Activated naive CD8-positive, alpha-beta T cell treated with anti-CD3 and anti-CD28 coated beads, Interleukin-2, amount 50 U/mL, for 24 hours (primary cell): Measurements from ENCODE around the gene NEUROD1.
"Not testable (repeated sequence)": the region's sequence is repeated elsewhere in the genome, so short reads cannot be mapped to it uniquely, and the experiment has no call there.

Source experiments
- ATAC-seq: fragments of 150-1000 bp; cut with Tn5 transposase; one replicate; pipeline ENCODE4 v1.10.0; 2021
- DNase-seq: peaks from one replicate; pipeline ENCODE4 v3.0.0; 2021
- H3K27ac Mint-ChIP-seq: one replicate; pipeline ENCODE4 v1.8.0; 2021; ENCODE audit warnings: mild to moderate bottlenecking, mixed read lengths
- H3K27me3 Mint-ChIP-seq: one replicate; pipeline ENCODE4 v1.8.0; 2021; ENCODE audit warnings: mixed read lengths
- H3K36me3 Mint-ChIP-seq: one replicate; pipeline ENCODE4 v1.8.0; 2021; ENCODE audit warnings: low read depth, mixed read lengths
- H3K4me1 Mint-ChIP-seq: one replicate; pipeline ENCODE4 v1.8.0; 2021; ENCODE audit warnings: mixed read lengths
- H3K4me3 Mint-ChIP-seq: one replicate; pipeline ENCODE4 v1.8.0; 2021; ENCODE audit warnings: mild to moderate bottlenecking, moderate library complexity, mixed read lengths
- H3K9me3 Mint-ChIP-seq: one replicate; pipeline ENCODE4 v1.8.0; 2021; ENCODE audit warnings: mixed read lengths

NEUROD1 gene

DNA sequence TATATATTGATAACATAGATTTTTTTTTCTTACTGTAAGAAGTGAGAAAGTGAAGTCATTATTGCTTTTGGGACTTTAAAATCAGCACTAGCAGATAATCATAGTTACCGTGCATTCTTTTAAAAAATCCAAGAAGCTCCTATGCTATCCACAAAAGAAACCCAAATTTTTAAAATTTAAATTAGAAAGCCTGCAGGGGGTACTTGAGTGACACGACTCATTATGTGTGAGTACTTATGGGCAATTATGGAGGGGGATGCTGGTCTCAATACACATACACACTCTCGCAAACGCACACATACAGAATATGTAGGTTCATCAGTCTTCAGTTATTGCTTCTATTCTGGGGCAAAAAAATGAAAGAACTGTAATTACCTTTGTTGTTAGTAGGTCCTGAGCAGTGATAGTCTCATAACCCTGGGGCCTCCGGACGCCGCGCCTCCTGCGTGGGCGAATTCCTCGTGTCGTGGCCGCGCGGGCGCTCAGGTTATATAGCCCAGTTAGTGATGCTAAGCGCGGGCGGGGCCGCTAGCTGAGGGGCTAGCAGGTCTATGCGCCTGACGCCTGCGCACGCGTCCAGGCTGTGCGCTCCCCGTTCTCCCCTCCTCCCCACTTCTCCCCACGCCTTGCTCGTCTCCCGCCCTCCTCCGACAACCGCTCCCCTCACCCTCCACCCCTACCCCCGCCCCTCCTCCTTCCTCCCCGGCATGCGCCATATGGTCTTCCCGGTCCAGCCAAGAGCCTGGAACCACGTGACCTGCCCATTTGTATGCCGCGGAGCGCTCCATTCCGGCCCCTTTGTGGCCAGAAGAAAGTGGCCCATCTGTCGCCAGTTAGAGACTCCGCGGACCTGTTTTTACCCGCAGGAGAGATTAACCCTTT is at the start of gene NEUROD1:
TSS of gene NEUROD1 (minus strand) at position 463 of the 882 bp plus-strand sequence. CDS start 1,657 bp downstream, outside the sequence.
- peaks cover 84% of the 10 kb centered on the region for H3K27me3 Mint-ChIP-seq
- H3K9me3 Mint-ChIP-seq: peaks cover 6% of the 10 kb centered on the region
- peak within 1 kb of the TSS; percentile 4 for H3K27ac Mint-ChIP-seq
- peak within 1 kb of the TSS; percentile 56 for H3K4me3 Mint-ChIP-seq
- peak; percentile 21 for DNase-seq
- H3K4me1 Mint-ChIP-seq: peaks cover 44% of the 10 kb centered on the region
- ATAC-seq: no peak
- H3K36me3 Mint-ChIP-seq: peaks cover 5% of the 10 kb centered on the region

DNA sequence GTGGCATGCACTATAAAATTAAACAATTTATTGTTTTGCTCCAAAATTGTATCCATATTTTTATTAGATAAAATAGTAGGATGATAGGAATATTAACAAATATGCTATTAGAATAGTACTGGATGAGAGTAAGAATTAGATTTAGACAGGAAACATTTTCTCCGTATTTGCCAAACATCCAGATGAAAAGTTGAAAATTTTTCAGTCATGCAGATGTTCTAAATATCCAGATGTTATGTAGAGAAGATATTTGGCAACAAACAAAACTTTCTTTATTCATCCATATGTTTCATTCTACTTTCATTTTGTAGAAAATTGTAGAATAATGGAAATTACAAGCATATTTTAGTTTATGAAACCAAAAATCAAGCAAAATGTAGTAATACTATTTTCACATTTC is 45.2 kb upstream of the NEUROD1 start:
- DNase-seq (no peak), ATAC-seq (no peak)
- Mint-ChIP-seq H3K36me3 (no peaks in the 10 kb centered on the region), H3K4me3 (no peak overlapping the region), H3K4me1 (no peaks in the 10 kb centered on the region), H3K27me3 (peaks cover 17% of the 10 kb centered on the region), H3K27ac (no peak overlapping the region), H3K9me3 (peaks cover 9% of the 10 kb centered on the region)

- no peak for DNase-seq
- Mint-ChIP-seq H3K27me3 (peaks cover 17% of the 10 kb centered on the region), H3K4me3 (no peak overlapping the region), H3K4me1 (no peaks in the 10 kb centered on the region), H3K9me3 (peaks cover 9% of the 10 kb centered on the region), H3K36me3 (no peaks in the 10 kb centered on the region), H3K27ac (no peak overlapping the region)
- no peak for ATAC-seq
These were observed 44.3 kb upstream of the NEUROD1 start for GRCh38 chr2:181724662-181725061.

- peaks cover 17% of the 10 kb centered on the region for H3K27me3 Mint-ChIP-seq
- H3K9me3 Mint-ChIP-seq: peaks cover 9% of the 10 kb centered on the region
- no peaks in the 10 kb centered on the region for H3K36me3 Mint-ChIP-seq
- DNase-seq: no peak
- H3K27ac Mint-ChIP-seq: no peak overlapping the region
- ATAC-seq: no peak
- no peak overlapping the region for H3K4me3 Mint-ChIP-seq
- no peaks in the 10 kb centered on the region for H3K4me1 Mint-ChIP-seq
These were observed 43.4 kb upstream of the NEUROD1 start for GRCh38 chr2:181723731-181724130.

GRCh38 chr2:181715033-181715630 is 34.8 kb upstream of the NEUROD1 start:
- Mint-ChIP-seq H3K27me3 (peaks cover 2% of the 10 kb centered on the region), H3K36me3 (no peaks in the 10 kb centered on the region), H3K27ac (no peak overlapping the region), H3K4me1 (no peaks in the 10 kb centered on the region), H3K9me3 (no peaks in the 10 kb centered on the region), H3K4me3 (no peak overlapping the region)
- peak; percentile 68 for ATAC-seq
- peak; percentile 74 for DNase-seq

GRCh38 chr2:181711051-181711450 is 30.7 kb upstream of the NEUROD1 start:
- not testable (repeated sequence) for DNase-seq, ATAC-seq

DNA sequence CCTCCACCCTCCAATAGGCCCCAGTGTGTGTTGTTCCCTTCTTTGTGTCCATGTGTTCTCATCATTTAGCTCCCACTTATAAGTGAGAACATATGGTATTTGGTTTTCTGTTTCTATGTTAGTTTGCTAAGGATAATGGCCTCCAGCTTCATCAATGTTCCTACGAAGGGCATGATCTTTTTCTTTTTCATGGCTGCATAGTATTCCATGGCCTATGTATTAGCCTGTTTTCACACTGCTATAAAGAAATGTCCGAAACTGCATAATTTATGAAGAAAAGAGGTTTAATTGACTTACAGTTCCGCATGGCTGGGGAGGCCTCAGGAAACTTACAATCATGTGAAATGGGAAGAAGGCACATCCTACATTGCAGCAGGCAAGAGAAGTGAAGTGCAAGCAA is 22.2 kb upstream of the NEUROD1 start:
- not testable (repeated sequence) for H3K27me3 Mint-ChIP-seq, H3K4me3 Mint-ChIP-seq, H3K9me3 Mint-ChIP-seq, H3K4me1 Mint-ChIP-seq, H3K36me3 Mint-ChIP-seq, DNase-seq, H3K27ac Mint-ChIP-seq, ATAC-seq

More at GRCh38 chr2:181711051-181711450, 30.7 kb upstream of the NEUROD1 start:
- H3K4me1 Mint-ChIP-seq, H3K27ac Mint-ChIP-seq, H3K9me3 Mint-ChIP-seq, H3K27me3 Mint-ChIP-seq, H3K4me3 Mint-ChIP-seq, H3K36me3 Mint-ChIP-seq: not testable (repeated sequence)

DNA sequence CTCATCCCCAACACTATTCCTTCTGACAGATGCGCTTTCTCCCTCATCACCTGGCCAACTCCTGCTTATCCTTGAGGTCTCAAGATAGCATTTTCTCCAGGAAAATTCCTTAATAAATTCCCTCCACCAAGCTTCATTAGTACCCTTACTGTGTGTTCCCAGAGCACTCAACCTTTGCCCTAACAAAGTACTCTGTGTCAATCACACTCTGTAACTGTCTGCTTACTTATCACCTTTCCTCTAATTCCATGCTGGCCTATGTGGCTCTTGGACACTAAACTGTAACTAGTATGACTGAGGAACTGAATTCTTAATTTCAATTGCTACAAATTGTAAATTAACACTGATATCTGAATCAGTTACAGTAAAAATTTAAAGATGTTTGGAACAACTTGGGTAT is 17.9 kb upstream of the NEUROD1 start:
- DNase-seq (no peak), ATAC-seq (no peak)
- Mint-ChIP-seq H3K9me3 (peaks cover 10% of the 10 kb centered on the region), H3K36me3 (no peaks in the 10 kb centered on the region), H3K4me1 (no peaks in the 10 kb centered on the region), H3K27ac (no peak overlapping the region), H3K27me3 (peaks cover 18% of the 10 kb centered on the region), H3K4me3 (no peak overlapping the region)

DNA sequence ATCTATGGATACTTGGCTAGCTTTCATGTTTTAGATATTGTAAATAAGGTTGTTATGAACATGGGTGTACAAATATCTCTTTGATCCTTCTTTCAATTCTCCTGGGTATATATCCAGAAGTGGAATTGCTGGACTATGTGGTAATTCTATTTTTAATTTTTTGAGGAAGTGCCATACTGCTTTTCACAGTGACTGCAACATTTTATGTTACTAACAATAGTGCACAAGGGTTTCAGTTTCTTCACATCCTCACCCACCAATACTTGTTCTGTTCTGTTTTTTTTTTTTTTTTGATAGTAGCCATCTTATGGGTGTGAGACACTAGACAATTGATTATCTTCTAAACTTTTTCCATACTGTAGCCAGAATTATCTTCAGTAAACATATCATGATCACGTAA is 17.3 kb upstream of the NEUROD1 start:
- Mint-ChIP-seq H3K27ac (no peak overlapping the region), H3K36me3 (no peaks in the 10 kb centered on the region), H3K27me3 (peaks cover 20% of the 10 kb centered on the region), H3K4me3 (no peak overlapping the region), H3K9me3 (peaks cover 5% of the 10 kb centered on the region), H3K4me1 (no peaks in the 10 kb centered on the region)
- DNase-seq (no peak), ATAC-seq (no peak)

GRCh38 chr2:181697126-181697525 is 16.8 kb upstream of the NEUROD1 start:
- peaks cover under 1% of the 10 kb centered on the region for H3K9me3 Mint-ChIP-seq
- no peak overlapping the region for H3K27ac Mint-ChIP-seq
- no peak for ATAC-seq
- no peak for DNase-seq
- no peak overlapping the region for H3K4me3 Mint-ChIP-seq
- H3K36me3 Mint-ChIP-seq: no peaks in the 10 kb centered on the region
- no peaks in the 10 kb centered on the region for H3K4me1 Mint-ChIP-seq
- peaks cover 20% of the 10 kb centered on the region for H3K27me3 Mint-ChIP-seq

- no peak for ATAC-seq
- peaks cover 24% of the 10 kb centered on the region for H3K27me3 Mint-ChIP-seq
- no peaks in the 10 kb centered on the region for H3K36me3 Mint-ChIP-seq
- H3K9me3 Mint-ChIP-seq: no peaks in the 10 kb centered on the region
- H3K27ac Mint-ChIP-seq: no peak overlapping the region
- no peaks in the 10 kb centered on the region for H3K4me1 Mint-ChIP-seq
- no peak for DNase-seq
- no peak overlapping the region for H3K4me3 Mint-ChIP-seq
These were observed 14.0 kb upstream of the NEUROD1 start for GRCh38 chr2:181694271-181694670.

DNA sequence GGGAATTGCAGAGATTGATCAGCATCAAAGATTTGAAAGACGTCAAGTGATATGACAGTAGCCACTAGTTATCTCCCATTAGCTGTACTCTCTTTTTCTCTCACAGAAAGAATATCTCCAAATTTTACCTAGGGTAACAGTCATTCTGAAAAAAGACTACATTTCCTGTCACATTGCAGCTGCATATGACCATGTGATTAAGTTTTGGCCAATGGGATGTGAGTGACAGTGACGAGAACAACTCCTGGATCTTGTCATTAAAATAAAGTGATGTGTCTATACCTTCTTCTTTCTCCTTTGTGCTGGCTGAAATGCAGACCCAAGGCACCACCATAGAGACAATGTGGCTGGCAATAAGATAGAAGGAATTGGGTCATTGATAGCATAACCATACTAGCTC is 10.5 kb upstream of the NEUROD1 start:
- Mint-ChIP-seq H3K36me3 (no peaks in the 10 kb centered on the region), H3K4me3 (no peak overlapping the region), H3K27ac (no peak overlapping the region), H3K27me3 (peaks cover 31% of the 10 kb centered on the region), H3K9me3 (no peaks in the 10 kb centered on the region), H3K4me1 (no peaks in the 10 kb centered on the region)
- ATAC-seq (no peak), DNase-seq (no peak)

- H3K36me3 Mint-ChIP-seq: no peaks in the 10 kb centered on the region
- H3K27me3 Mint-ChIP-seq: peaks cover 66% of the 10 kb centered on the region
- no peaks in the 10 kb centered on the region for H3K9me3 Mint-ChIP-seq
- ATAC-seq (no peak), DNase-seq (no peak)
- H3K4me3 Mint-ChIP-seq: no peak overlapping the region
- peaks cover 24% of the 10 kb centered on the region for H3K4me1 Mint-ChIP-seq
- no peak overlapping the region for H3K27ac Mint-ChIP-seq
These were observed 6.4 kb upstream of the NEUROD1 start for GRCh38 chr2:181686576-181687185.

DNA sequence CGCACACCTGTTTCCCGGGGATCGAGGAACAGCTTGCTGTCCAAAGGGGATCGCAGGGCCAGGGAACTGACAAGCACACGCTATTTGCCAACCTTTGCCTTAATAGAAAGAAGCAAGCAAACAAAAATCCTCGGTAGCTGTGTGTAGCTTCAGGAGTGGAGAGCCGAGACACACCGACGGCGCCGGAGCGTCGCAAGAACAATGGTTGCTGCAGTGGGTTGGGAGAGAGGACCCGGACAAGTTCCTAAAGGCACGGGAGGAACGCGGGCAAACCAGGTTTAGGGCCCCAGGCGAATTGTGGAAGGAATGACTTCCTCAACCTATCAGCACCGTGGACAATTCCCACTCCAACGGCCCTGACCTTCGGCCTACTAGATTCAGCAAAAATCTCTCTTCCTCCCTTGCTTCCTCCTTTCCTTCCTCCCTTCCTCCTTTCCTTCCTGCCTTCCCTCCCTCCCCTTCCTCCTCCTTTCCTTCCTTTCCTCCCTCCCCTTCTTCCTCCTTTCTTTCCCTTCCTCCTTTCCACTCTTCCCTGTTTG is 4.9 kb upstream of the NEUROD1 start:
- Mint-ChIP-seq H3K27ac (no peak overlapping the region), H3K27me3 (peaks cover 75% of the 10 kb centered on the region), H3K36me3 (no peaks in the 10 kb centered on the region), H3K4me1 (peaks cover 32% of the 10 kb centered on the region), H3K4me3 (no peak overlapping the region), H3K9me3 (no peaks in the 10 kb centered on the region)
- DNase-seq: peak; percentile 2
- no peak for ATAC-seq
